ENCODE measurements around the gene LRMDA.

The LRMDA gene

GRCh38 chr10:76541852-76542251, 1110.4 kb downstream of the LRMDA start:
- Mint-ChIP-seq H3K27ac (no peak overlapping the region), H3K4me3 (no peak overlapping the region), H3K36me3 (ENCODE audit: low read depth) (no peaks in the 10 kb centered on the region), H3K9me3 (no peaks in the 10 kb centered on the region), H3K27me3 (ENCODE audit: low read depth, poor library complexity) (no peaks in the 10 kb centered on the region), H3K4me1 (peaks cover 28% of the 10 kb centered on the region)
- no peak for TF ChIP-seq CTCF (IDR thresholded peaks at IDR 0.05)
- no peak for DNase-seq

- peak overlapping the region; percentile 39 for H3K27ac Mint-ChIP-seq
- H3K9me3 Mint-ChIP-seq: no peaks in the 10 kb centered on the region
- no peak for TF ChIP-seq CTCF (IDR thresholded peaks at IDR 0.05)
- no peak for DNase-seq
- no peak overlapping the region for H3K4me3 Mint-ChIP-seq
- H3K36me3 Mint-ChIP-seq (ENCODE audit: low read depth): no peaks in the 10 kb centered on the region
- peaks cover 33% of the 10 kb centered on the region for H3K4me1 Mint-ChIP-seq
- H3K27me3 Mint-ChIP-seq (ENCODE audit: low read depth, poor library complexity): no peaks in the 10 kb centered on the region
These were observed 1111.0 kb downstream of the LRMDA start for GRCh38 chr10:76542307-76542930.

GRCh38 chr10:76543655-76544054, 1112.2 kb downstream of the LRMDA start:
- no peaks in the 10 kb centered on the region for H3K27me3 Mint-ChIP-seq (ENCODE audit: low read depth, poor library complexity)
- peaks cover 46% of the 10 kb centered on the region for H3K4me1 Mint-ChIP-seq
- no peak overlapping the region for H3K4me3 Mint-ChIP-seq
- no peaks in the 10 kb centered on the region for H3K36me3 Mint-ChIP-seq (ENCODE audit: low read depth)
- H3K27ac Mint-ChIP-seq: no peak overlapping the region
- H3K9me3 Mint-ChIP-seq: no peaks in the 10 kb centered on the region
- no peak for DNase-seq
- TF ChIP-seq CTCF (IDR thresholded peaks at IDR 0.05): no peak

- H3K4me3 Mint-ChIP-seq: no peak overlapping the region
- peaks cover 57% of the 10 kb centered on the region for H3K4me1 Mint-ChIP-seq
- H3K36me3 Mint-ChIP-seq (ENCODE audit: low read depth): no peaks in the 10 kb centered on the region
- no peaks in the 10 kb centered on the region for H3K9me3 Mint-ChIP-seq
- TF ChIP-seq CTCF (IDR thresholded peaks at IDR 0.05): no peak
- H3K27me3 Mint-ChIP-seq (ENCODE audit: low read depth, poor library complexity): no peaks in the 10 kb centered on the region
- no peak for DNase-seq
- H3K27ac Mint-ChIP-seq: no peak overlapping the region
These were observed 1113.4 kb downstream of the LRMDA start for GRCh38 chr10:76544789-76545188.

- H3K27me3 Mint-ChIP-seq (ENCODE audit: low read depth, poor library complexity): no peaks in the 10 kb centered on the region
- DNase-seq: no peak
- no peak overlapping the region for H3K27ac Mint-ChIP-seq
- TF ChIP-seq CTCF (IDR thresholded peaks at IDR 0.05): no peak
- peaks cover 71% of the 10 kb centered on the region for H3K4me1 Mint-ChIP-seq
- no peaks in the 10 kb centered on the region for H3K36me3 Mint-ChIP-seq (ENCODE audit: low read depth)
- no peak overlapping the region for H3K4me3 Mint-ChIP-seq
- H3K9me3 Mint-ChIP-seq: no peaks in the 10 kb centered on the region
These were observed 1115.0 kb downstream of the LRMDA start for GRCh38 chr10:76546411-76546810.

GRCh38 chr10:76547352-76547972, 1116.0 kb downstream of the LRMDA start:
- peaks cover 76% of the 10 kb centered on the region for H3K4me1 Mint-ChIP-seq
- DNase-seq: peak; percentile 84
- no peaks in the 10 kb centered on the region for H3K9me3 Mint-ChIP-seq
- H3K4me3 Mint-ChIP-seq: peak overlapping the region; percentile 1
- H3K27ac Mint-ChIP-seq: no peak overlapping the region
- TF ChIP-seq CTCF (IDR thresholded peaks at IDR 0.05): peak; percentile 84
- no peaks in the 10 kb centered on the region for H3K36me3 Mint-ChIP-seq (ENCODE audit: low read depth)
- no peaks in the 10 kb centered on the region for H3K27me3 Mint-ChIP-seq (ENCODE audit: low read depth, poor library complexity)

Measured in nephron progenitor cell (in vitro differentiated cells).